ENCODE measurements around the gene DAAM1.

DAAM1 gene

GRCh38 chr14:59374048-59374447 is 185.6 kb downstream of the DAAM1 start:
- ATAC-seq, result no peak
- no peak for TF ChIP-seq ZNF8 (CRISPR knock-in tag; IDR thresholded peaks at IDR 0.05)
- no peak for TF ChIP-seq ZFP3 (CRISPR knock-in tag; IDR thresholded peaks at IDR 0.05)
- no peak for TF ChIP-seq POU6F1 (CRISPR knock-in tag; IDR thresholded peaks at IDR 0.05; ENCODE audit: borderline replicate concordance, low read depth)
- TF ChIP-seq ZNF70 (CRISPR knock-in tag; IDR thresholded peaks at IDR 0.05), result no peak
- no peak for TF ChIP-seq CSRNP3 (CRISPR knock-in tag; IDR thresholded peaks at IDR 0.05)
- TF ChIP-seq ARNTL (CRISPR knock-in tag; IDR thresholded peaks at IDR 0.05; ENCODE audit: borderline replicate concordance, low read depth), result no peak
- no peak for TF ChIP-seq ESRRG (CRISPR knock-in tag; IDR thresholded peaks at IDR 0.05)
- TF ChIP-seq ZFP30 (CRISPR knock-in tag; IDR thresholded peaks at IDR 0.05), result no peak
- TF ChIP-seq RARB (CRISPR knock-in tag; IDR thresholded peaks at IDR 0.05), result no peak
- no peak for TF ChIP-seq TCF4 (CRISPR knock-in tag; IDR thresholded peaks at IDR 0.05; ENCODE audit: borderline replicate concordance)
- TF ChIP-seq ZNF565 (CRISPR knock-in tag; conservative IDR thresholded peaks at IDR 0.05; ENCODE audit: low read depth), result no peak
- TF ChIP-seq ZC3H10 (CRISPR knock-in tag; IDR thresholded peaks at IDR 0.05), result no peak
- TF ChIP-seq SNAI2 (CRISPR knock-in tag; IDR thresholded peaks at IDR 0.05), result no peak
- no peak for TF ChIP-seq CSDC2 (CRISPR knock-in tag; IDR thresholded peaks at IDR 0.05)
- no peak for TF ChIP-seq PPARA (CRISPR knock-in tag; IDR thresholded peaks at IDR 0.05; ENCODE audit: borderline replicate concordance)

- TF ChIP-seq TCF4 (CRISPR knock-in tag; IDR thresholded peaks at IDR 0.05; ENCODE audit: borderline replicate concordance) (no peak), BACH2 (CRISPR knock-in tag; IDR thresholded peaks at IDR 0.05; ENCODE audit: borderline replicate concordance) (no peak), ZFP30 (CRISPR knock-in tag; IDR thresholded peaks at IDR 0.05) (no peak)
- ATAC-seq, result no peak
These were observed 188.2 kb downstream of the DAAM1 start for GRCh38 chr14:59376686-59377085.

- no peak for TF ChIP-seq CSRNP3 (CRISPR knock-in tag; IDR thresholded peaks at IDR 0.05)
- no peak for TF ChIP-seq ZC3H10 (CRISPR knock-in tag; IDR thresholded peaks at IDR 0.05)
- no peak for TF ChIP-seq PATZ1 (CRISPR knock-in tag; IDR thresholded peaks at IDR 0.05; ENCODE audit: borderline replicate concordance)
- TF ChIP-seq ESRRG (CRISPR knock-in tag; IDR thresholded peaks at IDR 0.05), result no peak
- TF ChIP-seq CSDC2 (CRISPR knock-in tag; IDR thresholded peaks at IDR 0.05), result no peak
- no peak for TF ChIP-seq ZFP30 (CRISPR knock-in tag; IDR thresholded peaks at IDR 0.05)
- TF ChIP-seq OSR1 (CRISPR knock-in tag; IDR thresholded peaks at IDR 0.05), result no peak
- no peak for TF ChIP-seq ZNF8 (CRISPR knock-in tag; IDR thresholded peaks at IDR 0.05)
- TF ChIP-seq ISL1 (CRISPR knock-in tag; IDR thresholded peaks at IDR 0.05), result no peak
These were observed 189.0 kb downstream of the DAAM1 start for GRCh38 chr14:59377491-59377890.

GRCh38 chr14:59377991-59378601 is 189.6 kb downstream of the DAAM1 start:
- TF ChIP-seq ZFP30 (CRISPR knock-in tag; IDR thresholded peaks at IDR 0.05) (no peak), PATZ1 (CRISPR knock-in tag; IDR thresholded peaks at IDR 0.05; ENCODE audit: borderline replicate concordance) (no peak), CSDC2 (CRISPR knock-in tag; IDR thresholded peaks at IDR 0.05) (no peak), ESRRG (CRISPR knock-in tag; IDR thresholded peaks at IDR 0.05) (no peak), BACH2 (CRISPR knock-in tag; IDR thresholded peaks at IDR 0.05; ENCODE audit: borderline replicate concordance) (no peak), TOX (CRISPR knock-in tag; IDR thresholded peaks at IDR 0.05; ENCODE audit: borderline replicate concordance) (no peak), OSR1 (CRISPR knock-in tag; IDR thresholded peaks at IDR 0.05) (no peak)
- no peak for ATAC-seq

More at GRCh38 chr14:59377491-59377890, 189.0 kb downstream of the DAAM1 start:
- ATAC-seq, result no peak

All from SK-N-SH treated with all-trans-retinoic acid at 6 μM for 48 hours (cell line).